ENCODE measurements around the gene UNC13C.

UNC13C gene

GRCh38 chr15:54566654-54567053 is 588.4 kb downstream of the UNC13C start:
- Histone ChIP-seq H3K4me3 (ENCODE audit: low read depth, low read length) (no peak overlapping the region), H3K27ac (ENCODE audit: extremely low read depth, low read depth, low read length) (no peak overlapping the region), H3K4me1 (ENCODE audit: control insufficient read depth, insufficient read depth, low read length) (no peaks in the 10 kb centered on the region), H3K36me3 (ENCODE audit: control insufficient read depth in 2 of 2, insufficient read depth in 1 of 2, low read length in 2 of 2) (no peaks in the 10 kb centered on the region), H3K9me3 (ENCODE audit: control insufficient read depth, insufficient read depth, low read depth, low read length) (no peaks in the 10 kb centered on the region)
- POLR2A ChIA-PET, result no interaction called here
- TF ChIP-seq ZSCAN16 (tag by site-specific recombination; IDR thresholded peaks at IDR 0.05), result no peak
- TF ChIP-seq, protein P1, sequence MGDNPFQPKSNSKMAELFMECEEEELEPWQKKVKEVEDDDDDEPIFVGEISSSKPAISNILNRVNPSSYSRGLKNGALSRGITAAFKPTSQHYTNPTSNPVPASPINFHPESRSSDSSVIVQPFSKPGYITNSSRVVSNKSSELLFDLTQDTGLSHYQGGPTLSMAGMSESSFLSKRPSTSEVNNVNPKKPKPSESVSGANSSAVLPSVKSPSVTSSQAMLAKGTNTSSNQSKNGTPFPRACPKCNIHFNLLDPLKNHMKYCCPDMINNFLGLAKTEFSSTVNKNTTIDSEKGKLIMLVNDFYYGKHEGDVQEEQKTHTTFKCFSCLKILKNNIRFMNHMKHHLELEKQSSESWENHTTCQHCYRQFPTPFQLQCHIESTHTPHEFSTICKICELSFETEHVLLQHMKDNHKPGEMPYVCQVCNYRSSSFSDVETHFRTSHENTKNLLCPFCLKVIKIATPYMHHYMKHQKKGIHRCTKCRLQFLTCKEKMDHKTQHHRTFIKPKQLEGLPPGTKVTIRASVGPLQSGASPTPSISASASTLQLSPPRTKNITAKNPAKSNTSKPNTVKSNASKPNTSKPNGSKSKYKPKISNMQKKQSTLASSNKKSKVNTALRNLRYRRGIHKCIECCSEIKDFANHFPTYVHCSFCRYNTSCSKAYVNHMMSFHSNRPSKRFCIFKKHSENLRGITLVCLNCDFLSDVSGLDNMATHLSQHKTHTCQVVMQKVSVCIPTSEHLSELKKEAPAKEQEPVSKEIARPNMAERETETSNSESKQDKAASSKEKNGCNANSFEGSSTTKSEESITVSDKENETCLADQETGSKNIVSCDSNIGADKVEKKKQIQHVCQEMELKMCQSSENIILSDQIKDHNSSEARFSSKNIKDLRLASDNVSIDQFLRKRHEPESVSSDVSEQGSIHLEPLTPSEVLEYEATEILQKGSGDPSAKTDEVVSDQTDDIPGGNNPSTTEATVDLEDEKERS (tag by site-specific recombination; IDR thresholded peaks at IDR 0.05), result no peak
- no peak for TF ChIP-seq ZBTB20 (tag by site-specific recombination; IDR thresholded peaks at IDR 0.05)
- CTCF ChIA-PET, result no interaction called here

GRCh38 chr15:54567408-54568035 is 589.3 kb downstream of the UNC13C start:
- POLR2A ChIA-PET, result no interaction called here
- Histone ChIP-seq H3K9me3 (ENCODE audit: control insufficient read depth, insufficient read depth, low read depth, low read length) (no peaks in the 10 kb centered on the region), H3K36me3 (ENCODE audit: control insufficient read depth in 2 of 2, insufficient read depth in 1 of 2, low read length in 2 of 2) (no peaks in the 10 kb centered on the region), H3K4me1 (ENCODE audit: control insufficient read depth, insufficient read depth, low read length) (no peaks in the 10 kb centered on the region), H3K27ac (ENCODE audit: extremely low read depth, low read depth, low read length) (no peak overlapping the region), H3K4me3 (ENCODE audit: low read depth, low read length) (no peak overlapping the region)
- CTCF ChIA-PET, result no interaction called here
- TF ChIP-seq, protein P2, sequence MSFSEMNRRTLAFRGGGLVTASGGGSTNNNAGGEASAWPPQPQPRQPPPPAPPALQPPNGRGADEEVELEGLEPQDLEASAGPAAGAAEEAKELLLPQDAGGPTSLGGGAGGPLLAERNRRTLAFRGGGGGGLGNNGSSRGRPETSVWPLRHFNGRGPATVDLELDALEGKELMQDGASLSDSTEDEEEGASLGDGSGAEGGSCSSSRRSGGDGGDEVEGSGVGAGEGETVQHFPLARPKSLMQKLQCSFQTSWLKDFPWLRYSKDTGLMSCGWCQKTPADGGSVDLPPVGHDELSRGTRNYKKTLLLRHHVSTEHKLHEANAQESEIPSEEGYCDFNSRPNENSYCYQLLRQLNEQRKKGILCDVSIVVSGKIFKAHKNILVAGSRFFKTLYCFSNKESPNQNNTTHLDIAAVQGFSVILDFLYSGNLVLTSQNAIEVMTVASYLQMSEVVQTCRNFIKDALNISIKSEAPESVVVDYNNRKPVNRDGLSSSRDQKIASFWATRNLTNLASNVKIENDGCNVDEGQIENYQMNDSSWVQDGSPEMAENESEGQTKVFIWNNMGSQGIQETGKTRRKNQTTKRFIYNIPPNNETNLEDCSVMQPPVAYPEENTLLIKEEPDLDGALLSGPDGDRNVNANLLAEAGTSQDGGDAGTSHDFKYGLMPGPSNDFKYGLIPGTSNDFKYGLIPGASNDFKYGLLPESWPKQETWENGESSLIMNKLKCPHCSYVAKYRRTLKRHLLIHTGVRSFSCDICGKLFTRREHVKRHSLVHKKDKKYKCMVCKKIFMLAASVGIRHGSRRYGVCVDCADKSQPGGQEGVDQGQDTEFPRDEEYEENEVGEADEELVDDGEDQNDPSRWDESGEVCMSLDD (tag by site-specific recombination; IDR thresholded peaks at IDR 0.05), result no peak
- TF ChIP-seq ZNF133 (tag by site-specific recombination; IDR thresholded peaks at IDR 0.05), result no peak
- no peak for TF ChIP-seq ZBTB8A (tag by site-specific recombination; IDR thresholded peaks at IDR 0.05)
- no peak for TF ChIP-seq ZNF221 (tag by site-specific recombination; IDR thresholded peaks at IDR 0.05; ENCODE audit: borderline replicate concordance)
- TF ChIP-seq OSR2 (tag by site-specific recombination; IDR thresholded peaks at IDR 0.05), result no peak
- no peak for TF ChIP-seq ZNF18 (tag by site-specific recombination; IDR thresholded peaks at IDR 0.05)
- TF ChIP-seq ZNF518A (tag by site-specific recombination; conservative IDR thresholded peaks at IDR 0.05; ENCODE audit: low read depth), result no peak

Measured in HEK293 (cell line).